Choroid plexus epithelial cell (primary cell): ENCODE results near the gene IFITM10.

Source experiments
- DNase-seq: peaks from one replicate; pipeline ENCODE4 v3.0.0-alpha.2; 2010; ENCODE audit warnings: low read depth
- H3K4me3 ChIP-seq: 2 replicates; pipeline ENCODE4 v1.5.1; 2011; ENCODE audit warnings: low read depth, mild to moderate bottlenecking, control low read depth, low read length, moderate library complexity
- TF ChIP-seq, protein P1 (sequence below): conservative IDR thresholded peaks from 2 replicates; pipeline ENCODE4 v1.5.1; 2011; ENCODE audit warnings: low read depth, mild to moderate bottlenecking, control low read depth, inconsistent platforms, low read length, moderate library complexity

IFITM10 gene

DNA sequence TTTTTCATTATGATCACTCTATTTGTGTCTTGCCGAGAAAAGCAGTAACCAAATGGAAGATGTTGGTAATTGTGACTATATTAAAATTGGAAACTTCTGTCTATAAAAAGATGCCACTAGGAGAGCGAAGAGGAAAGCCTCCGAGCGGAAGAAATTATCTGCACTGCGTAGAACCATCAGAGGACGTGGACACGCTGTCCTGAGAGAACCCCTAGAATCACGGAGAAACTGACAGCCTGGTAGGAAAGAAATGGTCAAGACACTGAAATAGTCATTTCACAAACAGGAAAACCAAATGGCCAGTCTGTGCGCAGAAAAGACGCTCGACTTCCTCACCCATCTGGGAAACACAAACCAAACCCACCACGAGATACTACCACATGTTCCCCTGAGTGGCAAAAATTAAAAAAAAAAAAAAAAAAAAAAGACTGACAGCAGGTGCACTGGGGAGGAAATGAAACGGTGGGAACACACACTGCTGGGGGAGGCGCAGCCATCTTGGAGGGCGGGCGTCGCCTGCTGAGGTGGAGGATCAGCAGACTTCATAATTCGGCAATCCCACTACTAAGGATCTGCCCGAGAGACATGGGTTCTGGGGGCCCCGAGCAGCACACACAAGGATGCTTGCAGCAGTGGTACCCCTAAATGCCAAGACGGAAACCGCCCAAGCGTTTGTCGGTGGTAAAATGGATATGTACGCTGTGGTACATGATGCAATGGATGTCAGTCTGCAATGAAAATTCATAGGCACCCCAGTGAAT, 21.3 kb downstream of the IFITM10 start:
- no peak overlapping the region for H3K4me3 ChIP-seq
- TF ChIP-seq, protein P1, sequence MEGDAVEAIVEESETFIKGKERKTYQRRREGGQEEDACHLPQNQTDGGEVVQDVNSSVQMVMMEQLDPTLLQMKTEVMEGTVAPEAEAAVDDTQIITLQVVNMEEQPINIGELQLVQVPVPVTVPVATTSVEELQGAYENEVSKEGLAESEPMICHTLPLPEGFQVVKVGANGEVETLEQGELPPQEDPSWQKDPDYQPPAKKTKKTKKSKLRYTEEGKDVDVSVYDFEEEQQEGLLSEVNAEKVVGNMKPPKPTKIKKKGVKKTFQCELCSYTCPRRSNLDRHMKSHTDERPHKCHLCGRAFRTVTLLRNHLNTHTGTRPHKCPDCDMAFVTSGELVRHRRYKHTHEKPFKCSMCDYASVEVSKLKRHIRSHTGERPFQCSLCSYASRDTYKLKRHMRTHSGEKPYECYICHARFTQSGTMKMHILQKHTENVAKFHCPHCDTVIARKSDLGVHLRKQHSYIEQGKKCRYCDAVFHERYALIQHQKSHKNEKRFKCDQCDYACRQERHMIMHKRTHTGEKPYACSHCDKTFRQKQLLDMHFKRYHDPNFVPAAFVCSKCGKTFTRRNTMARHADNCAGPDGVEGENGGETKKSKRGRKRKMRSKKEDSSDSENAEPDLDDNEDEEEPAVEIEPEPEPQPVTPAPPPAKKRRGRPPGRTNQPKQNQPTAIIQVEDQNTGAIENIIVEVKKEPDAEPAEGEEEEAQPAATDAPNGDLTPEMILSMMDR, result no peak
- DNase-seq, result no peak

DNA sequence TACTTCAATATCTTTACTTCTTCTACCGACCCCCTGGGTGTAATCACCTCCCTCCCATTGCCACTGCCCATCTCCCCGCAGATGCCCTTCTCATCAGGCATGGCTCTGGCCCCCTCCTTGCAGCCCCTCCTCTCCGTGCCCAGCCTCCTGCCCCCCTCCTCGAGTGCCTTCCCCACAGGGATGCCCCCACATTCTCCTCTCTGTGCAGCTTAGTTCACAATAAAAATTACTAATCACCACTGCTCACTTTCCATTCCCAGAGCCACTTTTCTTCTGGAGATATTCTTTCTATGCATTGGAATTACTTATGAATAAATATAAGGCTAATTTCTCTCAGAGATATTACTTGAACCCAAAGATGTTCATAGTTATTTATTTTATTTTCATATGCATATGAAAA, 22.1 kb downstream of the IFITM10 start:
- no peak for DNase-seq
- TF ChIP-seq, protein P1, result no peak
- H3K4me3 ChIP-seq, result no peak overlapping the region

DNA sequence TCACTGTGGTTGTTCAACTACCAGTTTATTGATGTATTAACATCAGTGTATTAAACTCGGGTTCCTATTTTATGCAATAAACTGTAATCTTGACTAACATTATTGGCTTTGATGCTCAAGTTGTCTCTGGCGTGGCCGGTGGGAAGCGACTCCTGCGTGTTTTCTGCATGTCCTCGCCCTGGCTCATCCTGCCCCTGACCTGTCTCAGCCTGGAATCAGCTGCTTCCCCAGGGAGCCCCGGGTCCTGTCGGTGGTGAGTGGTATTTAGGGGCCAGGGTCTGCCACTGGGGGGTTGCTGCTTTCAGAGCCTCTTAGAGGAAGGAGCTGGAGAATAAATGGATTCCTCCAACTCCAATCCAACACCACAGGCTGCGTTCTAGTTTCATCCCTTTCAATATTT, 22.5 kb downstream of the IFITM10 start:
- TF ChIP-seq, protein P1, result no peak
- no peak for DNase-seq

DNA sequence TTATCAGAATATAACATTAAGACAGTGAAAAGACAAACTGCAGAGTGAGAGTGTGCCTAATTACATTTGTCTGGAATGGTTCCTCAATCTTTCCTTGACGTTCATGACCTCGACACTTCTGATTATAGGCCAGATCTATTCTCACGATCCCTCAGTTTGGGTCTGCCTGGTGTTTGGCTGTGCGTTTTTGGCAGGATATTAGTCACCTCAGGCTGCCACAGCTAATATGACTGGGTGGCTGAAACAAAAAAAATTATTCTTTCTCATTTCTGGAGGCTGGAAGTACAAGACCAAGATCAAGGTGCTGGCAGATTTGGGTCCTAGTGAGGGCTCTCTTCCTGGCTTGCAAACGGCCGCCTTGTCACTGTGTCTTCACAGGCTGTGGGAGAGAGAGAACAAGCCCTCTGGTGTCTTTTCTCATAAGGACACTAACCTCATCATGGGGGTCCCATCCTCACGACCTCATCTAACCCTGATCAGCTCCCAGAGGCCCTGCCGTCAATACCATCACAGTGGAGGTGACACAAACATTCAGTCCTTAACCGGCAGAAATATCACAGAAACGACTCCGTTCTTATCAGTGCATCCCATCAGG, 23.2 kb downstream of the IFITM10 start:
- DNase-seq, result no peak
- no peak overlapping the region for H3K4me3 ChIP-seq
- TF ChIP-seq, protein P1, result no peak

More for the DNA sequence above, 22.5 kb downstream of the IFITM10 start:
- no peak overlapping the region for H3K4me3 ChIP-seq

DNA sequence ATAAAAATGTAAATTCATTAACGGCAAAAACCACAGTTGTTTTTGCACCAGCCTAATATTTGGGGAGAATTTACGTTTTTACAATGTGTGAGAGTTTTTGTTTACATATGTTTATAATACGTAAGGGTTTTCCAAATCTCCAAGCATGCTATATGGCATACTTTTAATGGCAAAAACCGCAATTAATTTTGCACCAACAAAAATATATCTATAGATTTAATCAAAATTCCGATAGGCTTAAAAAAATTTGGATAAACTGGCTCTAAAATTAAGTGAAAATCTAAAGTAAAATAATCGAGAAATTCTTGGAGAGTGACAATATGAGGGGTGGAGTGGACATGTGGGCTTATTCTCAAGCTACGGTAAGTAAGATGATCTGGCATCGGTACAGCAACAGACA, 30.6 kb downstream of the IFITM10 start:
- TF ChIP-seq, protein P1, result no peak
- no peak overlapping the region for H3K4me3 ChIP-seq
- DNase-seq, result no peak

DNA sequence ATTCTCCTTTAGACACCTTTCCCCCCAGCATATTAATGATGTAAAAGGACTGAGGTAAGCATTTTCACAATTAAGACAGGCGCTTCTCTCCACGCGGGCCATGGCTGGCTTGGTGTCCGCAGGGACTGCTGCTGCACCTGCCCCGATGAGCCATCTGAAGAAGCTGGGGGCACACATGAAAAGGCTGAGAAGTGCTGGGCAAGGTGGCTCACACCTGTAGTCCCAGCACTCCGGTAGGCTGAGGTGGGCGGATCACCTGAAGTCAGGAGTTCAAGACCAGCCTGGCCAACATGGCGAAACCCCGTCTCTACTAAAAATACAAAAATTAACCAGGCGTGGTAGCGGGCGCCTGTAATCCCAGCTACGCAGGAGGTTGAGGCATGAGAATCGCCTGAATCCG, 32.1 kb downstream of the IFITM10 start:
- no peak for DNase-seq
- TF ChIP-seq, protein P1, result no peak
- no peak overlapping the region for H3K4me3 ChIP-seq

DNA sequence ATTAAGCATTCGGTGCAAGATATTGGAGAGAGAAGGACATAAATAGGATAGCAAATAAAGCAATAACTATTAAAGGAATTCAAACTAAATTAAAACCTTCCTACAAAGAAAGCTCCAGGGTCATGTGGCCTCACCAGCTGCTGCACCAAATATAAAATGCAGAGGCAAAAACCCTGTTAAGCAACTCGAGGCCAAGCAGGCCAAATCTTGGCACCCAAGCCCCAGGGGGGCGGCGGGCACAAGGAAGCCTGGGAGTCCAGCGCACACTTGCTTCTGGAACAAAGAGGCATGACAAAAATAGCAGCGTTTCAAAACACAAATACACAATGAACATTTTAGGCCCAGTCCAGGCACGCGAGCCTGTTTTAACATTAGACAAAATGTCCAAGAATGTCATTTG, 32.6 kb downstream of the IFITM10 start:
- DNase-seq, result no peak
- TF ChIP-seq, protein P1, result no peak

More for the DNA sequence above, 32.6 kb downstream of the IFITM10 start:
- no peak overlapping the region for H3K4me3 ChIP-seq
